Heart right ventricle (tissue), 16 donors: ENCODE data around the gene RFX2. TPM values are rescaled to one million over a fixed set of nuclear protein-coding genes. Genes with fewer than 3 reads are reported as not detected.

Experiments
- ATAC-seq, 8 donors: fragments of 200-7000 bp; cut with Tn5 transposase; one replicate each; pipeline ENCODE4 v1.9.1; 2020; ENCODE audit warnings: mild to moderate bottlenecking in 8 of 8, moderate library complexity in 8 of 8, moderate number of reproducible peaks in 1 of 8
- DNase-seq, 2 donors: peaks; one replicate each; pipeline ENCODE4 v3.0.0-alpha.2; 2020
- H3K27ac ChIP-seq, 10 donors: fragments of 200-600 bp; sonication (generic) in 2 of 10; one replicate each; pipeline versions ENCODE4 v1.5.0 to v1.8.0; 2020 to 2022; ENCODE audit warnings: mild to moderate bottlenecking in 3 of 10
- H3K27me3 ChIP-seq, 7 donors: fragments of 200-600 bp; one replicate each; pipeline ENCODE4 v1.8.0; 2021 to 2022; ENCODE audit warnings: mild to moderate bottlenecking in 2 of 7
- H3K36me3 ChIP-seq, 9 donors: fragments of 200-600 bp; sonication (generic) in 1 of 9; one replicate each; pipeline versions ENCODE4 v1.5.0 to v1.8.0; 2020 to 2022; ENCODE audit warnings: mild to moderate bottlenecking in 2 of 9
- H3K4me1 ChIP-seq, 9 donors: fragments of 200-600 bp; sonication (generic) in 1 of 9; one replicate each; pipeline versions ENCODE4 v1.5.0 to v1.8.0; 2020 to 2022; ENCODE audit warnings: mild to moderate bottlenecking in 4 of 9
- H3K4me3 ChIP-seq, 10 donors: fragments of 200-600 bp; sonication (generic) in 2 of 10; one replicate each; pipeline versions ENCODE4 v1.5.0 to v1.8.0; 2020 to 2022; ENCODE audit warnings: mild to moderate bottlenecking in 7 of 10, moderate library complexity in 2 of 10
- H3K9me3 ChIP-seq, 11 donors: fragments of 200-600 bp in 10 of 11; sonication (generic) in 2 of 11; one replicate each; pipeline versions ENCODE4 v1.5.0 to v1.8.0; 2013 to 2022; ENCODE audit warnings: mild to moderate bottlenecking in 2 of 11, control low read depth in 1 of 11, moderate library complexity in 1 of 11
- CTCF ChIP-seq, 9 donors: fragments of 200-600 bp; sonication (generic) in 2 of 9; IDR thresholded peaks; one replicate each; pipeline versions ENCODE4 v1.5.0 to v1.8.0; 2021 to 2022; ENCODE audit warnings: antibody characterized with exemption in 9 of 9, mild to moderate bottlenecking in 5 of 9, moderate library complexity in 1 of 9
- WGBS, 2 donors: extraction: QIAGEN DNeasy Blood & Tissue Kit; methylation state at CpG; one replicate each; pipeline ENCODE4 v1.1.7; 2013; ENCODE audit warnings: inconsistent platforms in 1 of 2; 5-methylcytosine and 5-hydroxymethylcytosine counted together
- intact Hi-C, 10 donors: fragments of 100-400 bp; cut with DNase I; formaldehyde crosslinking; loops; one replicate each; pipeline versions ENCODE4 v1.11.1 to v1.14.2; 2022
- polyA plus RNA-seq, 2 donors: library from polyadenylated mRNA; stranded (reverse); fragments of 200-250 nt; gene quantifications; one replicate each; pipeline ENCODE4 v1.2.3, GENCODE V29; 2013
- total RNA-seq, 10 donors: library from RNA; stranded (reverse); fragmentation: NEBNext Ultra II Directional in 3 of 10; extraction: Animal tissue kit (Norgen Biotek cat#: 25700) in 3 of 10; gene quantifications; one replicate each; pipeline versions ENCODE4 v1.2.1 to v1.2.4, GENCODE V29; 2021 to 2023
- donor health status: Arrhythmogenic right ventricular cardiomyopathy.
- donor health status: ischemic (EF 13 %, LVEDD 7.1; RV severe dilation, severe dysfunction).
- donor health status: healthy with polysubstance abuse.
- donor health status: DM: no; HTN: yes; CAD: no.
- donor health status: DM: no; HTN: no; CAD: no.
- donor health status: ischemic (EF 25% LVEDD 6.9; RV normal size, moderate dysfunction).
- donor health status: ischemic (EF 25% LVEDD 5.7; RV mildly dilated, moderate dysfunction).
- donor health status: healthy.
- donor health status: DM: yes; HTN: yes; CAD: no.
- donor health status: Ischemic cardiomyopathy.
- donor health status: ischemic (EF 35%, LVEDD 5.7; RV mildly dilated, moderate dysfunction).
- donor health status: nonischemic (EF 11% LVEDD 7.7; RV severe dilation, severe dysfunction).
- donor health status: DM: yes; HTN: yes; CAD: no.
- donor health status: PGD.
- donor health status: ischemic (EF 29% LVEDD 5.4; RV normal size, mild dysfunction).
- donor health status: nonischemic (EF 23%, LVEDD 6.1; RV moderate dilation, normal function).

Gene RFX2
- total and polyA plus RNA-seq, 12 donors: 4.2 to 17.4 (median 5.2) TPM

- H3K36me3 ChIP-seq: peaks cover 0 to 45% (median 0%) of the 10 kb centered on the region in 9 donors
- H3K27ac ChIP-seq: no peak overlapping the region
- no peaks in the 10 kb centered on the region for H3K9me3 ChIP-seq
- intact Hi-C loops: loop anchor here in 1 of 10 donors (5.0 kb wide), 1 partner anchor 75 kb away; no protein-coding TSS in a partner anchor
- WGBS, 2 donors: 82 to 91% methylated on average over 2 of the region's 2 CpGs
- peaks cover 16 to 81% (median 69%) of the 10 kb centered on the region in 9 donors for H3K4me1 ChIP-seq
- no peak overlapping the region for H3K4me3 ChIP-seq
- no peak for TF ChIP-seq CTCF (IDR thresholded peaks at IDR 0.05)
- H3K27me3 ChIP-seq: no peaks in the 10 kb centered on the region
- DNase-seq: no peak
- ATAC-seq: no peak
Observed at GRCh38 chr19:5971714-5972354, 138.5 kb downstream of the RFX2 start.

GRCh38 chr19:5969476-5969875 is 140.8 kb downstream of the RFX2 start:
- Histone ChIP-seq H3K36me3 (peaks cover 0 to 47% (median 0%) of the 10 kb centered on the region in 9 donors), H3K9me3 (no peaks in the 10 kb centered on the region), H3K27me3 (no peaks in the 10 kb centered on the region), H3K27ac (peak overlapping the region in 5 of 10 donors; percentile 29 to 72 (median 68)), H3K4me1 (peaks cover 24 to 81% (median 71%) of the 10 kb centered on the region in 9 donors), H3K4me3 (no peak overlapping the region)
- DNase-seq (no peak), ATAC-seq (no peak)
- TF ChIP-seq CTCF (IDR thresholded peaks at IDR 0.05): no peak
- WGBS, 2 donors: 89% methylated on average over 8 of the region's 8 CpGs
- intact Hi-C loops: no loop called here

GRCh38 chr19:5968431-5969373 is 141.6 kb downstream of the RFX2 start:
- intact Hi-C loops: no loop called here
- DNase-seq (no peak), ATAC-seq (peak in 6 of 8 donors; percentile 5 to 32 (median 14))
- no peaks in the 10 kb centered on the region for H3K27me3 ChIP-seq
- peak overlapping the region in 9 of 10 donors; percentile 9 to 72 (median 60) for H3K27ac ChIP-seq
- peaks cover 0 to 39% (median 0%) of the 10 kb centered on the region in 9 donors for H3K36me3 ChIP-seq
- H3K9me3 ChIP-seq: no peaks in the 10 kb centered on the region
- H3K4me1 ChIP-seq: peaks cover 24 to 88% (median 72%) of the 10 kb centered on the region in 9 donors
- TF ChIP-seq CTCF (IDR thresholded peaks at IDR 0.05): no peak
- peak overlapping the region in 1 of 10 donors; percentile 23 for H3K4me3 ChIP-seq
- WGBS, 2 donors: 35% methylated on average over 18 of the region's 18 CpGs

GRCh38 chr19:5967994-5968430 is 142.3 kb downstream of the RFX2 start:
- DNase-seq (peak in 1 of 2 donors; percentile 74), ATAC-seq (peak; percentile 55 to 80 (median 73))
- H3K9me3 ChIP-seq: no peaks in the 10 kb centered on the region
- peak; percentile 68 to 93 (median 88) for TF ChIP-seq CTCF (IDR thresholded peaks at IDR 0.05)
- no peaks in the 10 kb centered on the region for H3K27me3 ChIP-seq
- WGBS, 2 donors: 4 to 5% methylated on average over 10 of the region's 10 CpGs
- peaks cover 0 to 32% (median 0%) of the 10 kb centered on the region in 9 donors for H3K36me3 ChIP-seq
- peak overlapping the region in 9 of 10 donors; percentile 9 to 72 (median 60) for H3K27ac ChIP-seq
- H3K4me3 ChIP-seq: peak overlapping the region in 1 of 10 donors; percentile 23
- peaks cover 24 to 95% (median 79%) of the 10 kb centered on the region in 9 donors for H3K4me1 ChIP-seq
- intact Hi-C loops: no loop called here
